GM12878 (cell line): Measurements from ENCODE around the gene DAB2IP.

Experiments used
- ATF3 ChIP-seq: IDR thresholded peaks from 2 replicates; pipeline ENCODE4 v1.6.1; 2011; ENCODE audit warnings: low read depth, mild to moderate bottlenecking, low read length, moderate library complexity, borderline replicate concordance; ENCODE audit errors: extremely low read depth
- CHD2 ChIP-seq: IDR thresholded peaks from 2 replicates; pipeline ENCODE4 v1.6.1; 2011; ENCODE audit warnings: low read depth, low read length, improper control_type of control experiment, borderline replicate concordance
- CTCF ChIP-seq, 3 experiments: IDR thresholded peaks in 2 of 3; conservative IDR thresholded peaks in 1 of 3; 2 replicates each; pipeline ENCODE4 v1.5.1; 2011; ENCODE audit warnings: low read depth in 3 of 3, low read length in 3 of 3, mild to moderate bottlenecking in 3 of 3, control low read depth in 2 of 3, moderate library complexity in 2 of 3, inconsistent platforms in 1 of 3, mixed read lengths in 1 of 3; ENCODE audit not compliant: control insufficient read depth in 2 of 3, insufficient read depth in 1 of 3; ENCODE audit errors: extremely low read depth in 1 of 3
- CUX1 ChIP-seq: IDR thresholded peaks from 2 replicates; pipeline ENCODE4 v1.6.1; 2012; ENCODE audit warnings: improper control_type of control experiment, low read depth, low read length; ENCODE audit not compliant: insufficient replicate concordance
- HDAC6 ChIP-seq: fragments of 200-600 bp; sonication (generic); IDR thresholded peaks from one replicate; pipeline ENCODE4 v1.8.0; 2017; ENCODE audit warnings: antibody characterized with exemption; ENCODE audit not compliant: unreplicated experiment
- PAX8 ChIP-seq: fragments of 450-650 bp; IDR thresholded peaks from 2 replicates; pipeline ENCODE4 v1.6.1; 2017; ENCODE audit warnings: mild to moderate bottlenecking, moderate library complexity
- POLR2A ChIP-seq: IDR thresholded peaks from 2 replicates; pipeline ENCODE4 v1.6.1; 2011; ENCODE audit warnings: low read depth, mild to moderate bottlenecking, low read length
- POLR2AphosphoS2 ChIP-seq: IDR thresholded peaks from 2 replicates; pipeline ENCODE4 v1.6.1; 2011; ENCODE audit warnings: low read depth, mild to moderate bottlenecking, low read length, improper control_type of control experiment, moderate library complexity
- RAD21 ChIP-seq: IDR thresholded peaks from 2 replicates; pipeline ENCODE4 v1.6.1; 2011; ENCODE audit warnings: mild to moderate bottlenecking, low read depth, low read length, moderate library complexity; ENCODE audit not compliant: insufficient read depth
- SPI1 ChIP-seq: IDR thresholded peaks from 2 replicates; pipeline ENCODE4 v1.6.1; 2011; ENCODE audit warnings: low read depth, mild to moderate bottlenecking, low read length, moderate library complexity, borderline replicate concordance; ENCODE audit not compliant: insufficient read depth
- SREBF1 ChIP-seq: IDR thresholded peaks from 2 replicates; pipeline ENCODE4 v1.6.1; 2012; ENCODE audit warnings: mild to moderate bottlenecking, low read length
- TF ChIP-seq, protein P1 (sequence below): IDR thresholded peaks from 2 replicates; pipeline ENCODE4 v1.6.1; 2012; ENCODE audit warnings: mild to moderate bottlenecking, low read depth, low read length

GRCh38 chr9:121709798-121710197, 58.4 kb downstream of the DAB2IP start:
- TF ChIP-seq CTCF (IDR thresholded peaks at IDR 0.05 in 2 of 3, conservative IDR thresholded peaks at IDR 0.05 in 1 of 3; ENCODE audit: control insufficient read depth in 2 of 3, extremely low read depth in 1 of 3, insufficient read depth in 1 of 3, low read depth in 3 of 3, low read length in 3 of 3), result no peak
- TF ChIP-seq CHD2, result no peak
- TF ChIP-seq SREBF1, result no peak
- TF ChIP-seq RAD21, result no peak
- TF ChIP-seq SPI1, result no peak
- TF ChIP-seq HDAC6, result no peak
- no peak for TF ChIP-seq POLR2A
- TF ChIP-seq POLR2AphosphoS2, result no peak
- TF ChIP-seq PAX8, result no peak
- TF ChIP-seq ATF3, result no peak
- TF ChIP-seq, protein P1, sequence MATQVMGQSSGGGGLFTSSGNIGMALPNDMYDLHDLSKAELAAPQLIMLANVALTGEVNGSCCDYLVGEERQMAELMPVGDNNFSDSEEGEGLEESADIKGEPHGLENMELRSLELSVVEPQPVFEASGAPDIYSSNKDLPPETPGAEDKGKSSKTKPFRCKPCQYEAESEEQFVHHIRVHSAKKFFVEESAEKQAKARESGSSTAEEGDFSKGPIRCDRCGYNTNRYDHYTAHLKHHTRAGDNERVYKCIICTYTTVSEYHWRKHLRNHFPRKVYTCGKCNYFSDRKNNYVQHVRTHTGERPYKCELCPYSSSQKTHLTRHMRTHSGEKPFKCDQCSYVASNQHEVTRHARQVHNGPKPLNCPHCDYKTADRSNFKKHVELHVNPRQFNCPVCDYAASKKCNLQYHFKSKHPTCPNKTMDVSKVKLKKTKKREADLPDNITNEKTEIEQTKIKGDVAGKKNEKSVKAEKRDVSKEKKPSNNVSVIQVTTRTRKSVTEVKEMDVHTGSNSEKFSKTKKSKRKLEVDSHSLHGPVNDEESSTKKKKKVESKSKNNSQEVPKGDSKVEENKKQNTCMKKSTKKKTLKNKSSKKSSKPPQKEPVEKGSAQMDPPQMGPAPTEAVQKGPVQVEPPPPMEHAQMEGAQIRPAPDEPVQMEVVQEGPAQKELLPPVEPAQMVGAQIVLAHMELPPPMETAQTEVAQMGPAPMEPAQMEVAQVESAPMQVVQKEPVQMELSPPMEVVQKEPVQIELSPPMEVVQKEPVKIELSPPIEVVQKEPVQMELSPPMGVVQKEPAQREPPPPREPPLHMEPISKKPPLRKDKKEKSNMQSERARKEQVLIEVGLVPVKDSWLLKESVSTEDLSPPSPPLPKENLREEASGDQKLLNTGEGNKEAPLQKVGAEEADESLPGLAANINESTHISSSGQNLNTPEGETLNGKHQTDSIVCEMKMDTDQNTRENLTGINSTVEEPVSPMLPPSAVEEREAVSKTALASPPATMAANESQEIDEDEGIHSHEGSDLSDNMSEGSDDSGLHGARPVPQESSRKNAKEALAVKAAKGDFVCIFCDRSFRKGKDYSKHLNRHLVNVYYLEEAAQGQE, result no peak
- no peak for TF ChIP-seq CUX1
